ENCODE measurements around the gene EXOG.
A peak's percentile ranks its signal among the peaks of the same experiment; 100 is the strongest.

EXOG gene

GRCh38 chr3:38496131-38496910 lies at the start of gene EXOG:
Gene EXOG (plus strand): TSS chr3:38496340. CDS start chr3:38496368, 28 bp downstream.
- peak; percentile 86 for DNase-seq

GRCh38 chr3:38446812-38447211 lies 49.3 kb upstream of the EXOG start:
- no peak for DNase-seq

GRCh38 chr3:38450853-38451252 lies 45.3 kb upstream of the EXOG start:
- DNase-seq = no peak

GRCh38 chr3:38453075-38453912 lies 42.8 kb upstream of the EXOG start, which contains the start of gene ACVR2B:
Gene ACVR2B (plus strand): TSS chr3:38453890. CDS start chr3:38454323, 433 bp downstream.
- DNase-seq = peak; percentile 58

GRCh38 chr3:38453913-38454177 lies 42.3 kb upstream of the EXOG start:
- DNase-seq = no peak

GRCh38 chr3:38454178-38454883 lies 41.8 kb upstream of the EXOG start:
- no peak for DNase-seq

- peak; percentile 27 for DNase-seq
Measured at GRCh38 chr3:38454884-38455638, 41.1 kb upstream of the EXOG start.

- no peak for DNase-seq
Measured at GRCh38 chr3:38455639-38456430, 40.3 kb upstream of the EXOG start.

- no peak for DNase-seq
Measured at GRCh38 chr3:38457111-38458003, 38.8 kb upstream of the EXOG start.

GRCh38 chr3:38458796-38459498 lies 37.2 kb upstream of the EXOG start:
- no peak for DNase-seq

- DNase-seq = no peak
Measured at GRCh38 chr3:38459499-38460048, 36.6 kb upstream of the EXOG start.

GRCh38 chr3:38460377-38461270 lies 35.5 kb upstream of the EXOG start:
- DNase-seq = no peak

- no peak for DNase-seq
Measured at GRCh38 chr3:38465588-38466154, 30.5 kb upstream of the EXOG start.

GRCh38 chr3:38468765-38469164 lies 27.4 kb upstream of the EXOG start:
- no peak for DNase-seq

GRCh38 chr3:38469852-38470251 lies 26.3 kb upstream of the EXOG start:
- no peak for DNase-seq

GRCh38 chr3:38471260-38471857 lies 24.8 kb upstream of the EXOG start:
- no peak for DNase-seq

- no peak for DNase-seq
Measured at GRCh38 chr3:38472342-38472741, 23.8 kb upstream of the EXOG start.

GRCh38 chr3:38473229-38473628 lies 22.9 kb upstream of the EXOG start:
- no peak for DNase-seq

All from GDM1 (cell line).